K562 (cell line): ENCODE measurements around the gene SLAMF9. TPM values are rescaled to one million over a fixed set of nuclear protein-coding genes. Genes with fewer than 3 reads are reported as not detected.
A peak's percentile ranks its signal among the peaks of the same experiment; 100 is the strongest.

Experiments
- BMI1 ChIP-seq: fragments of 150-350 bp; IDR thresholded peaks from 2 replicates; pipeline ENCODE4 v1.6.1; 2014; ENCODE audit warnings: low read length
- CBX2 ChIP-seq: fragments of 200-600 bp; sonication (generic); IDR thresholded peaks from one replicate; pipeline ENCODE4 v1.6.1; 2012; ENCODE audit warnings: mild to moderate bottlenecking, low read length, inconsistent platforms; ENCODE audit not compliant: insufficient read depth, poor library complexity, severe bottlenecking
- CEBPG ChIP-seq, 3 experiments: fragments of 200-800 bp in 1 of 3; sonication (Bioruptor generic) in 1 of 3; sonication (generic) in 1 of 3; formaldehyde crosslinking in 1 of 3; IDR thresholded peaks in 2 of 3; conservative IDR thresholded peaks in 1 of 3; 2 replicates each; pipeline versions ENCODE4 v1.6.1 to v1.8.0; 2016 to 2022; ENCODE audit warnings: missing compliant biosample characterization in 2 of 3, missing genetic modification characterization in 2 of 3, mild to moderate bottlenecking in 1 of 3, missing genetic modification reagents in 1 of 3
- CTCF ChIP-seq, 3 experiments: IDR thresholded peaks in 2 of 3; conservative IDR thresholded peaks in 1 of 3; 2 replicates each; pipeline ENCODE4 v1.5.1; 2011 to 2012; ENCODE audit warnings: low read length in 3 of 3, mild to moderate bottlenecking in 3 of 3, control low read depth in 2 of 3, improper control_type of control experiment in 1 of 3, inconsistent platforms in 1 of 3, low read depth in 1 of 3, mixed read lengths in 1 of 3, moderate library complexity in 1 of 3; ENCODE audit not compliant: insufficient read depth in 2 of 3
- EGR1 ChIP-seq: fragments of 450-650 bp; conservative IDR thresholded peaks from 2 replicates; pipeline ENCODE4 v1.6.1; 2017; ENCODE audit warnings: mild to moderate bottlenecking
- EP400 ChIP-seq: fragments of 450-650 bp; IDR thresholded peaks from 2 replicates; pipeline ENCODE4 v1.6.1; 2017; ENCODE audit warnings: antibody characterized with exemption, mild to moderate bottlenecking, moderate library complexity
- FOSL1 ChIP-seq: fragments of 200-800 bp; sonication (Bioruptor generic); conservative IDR thresholded peaks from 2 replicates; pipeline ENCODE4 v1.6.1; 2016; ENCODE audit warnings: missing genetic modification characterization, missing compliant biosample characterization
- GABPB1 ChIP-seq: sonication (generic); formaldehyde crosslinking; IDR thresholded peaks from 2 replicates; pipeline ENCODE4 v1.8.0; 2022; ENCODE audit warnings: mild to moderate bottlenecking, missing genetic modification reagents
- MCM2 ChIP-seq: fragments of 450-650 bp; IDR thresholded peaks from 2 replicates; pipeline ENCODE4 v1.6.1; 2017; ENCODE audit warnings: low read depth, mild to moderate bottlenecking
- NFIC ChIP-seq: fragments of 450-650 bp; IDR thresholded peaks from 2 replicates; pipeline ENCODE4 v1.6.1; 2017; ENCODE audit warnings: mild to moderate bottlenecking, inconsistent platforms
- PHF8 ChIP-seq: fragments of 200-600 bp; sonication (generic); IDR thresholded peaks from 2 replicates; pipeline ENCODE4 v1.6.1; 2012; ENCODE audit warnings: mixed run types, mild to moderate bottlenecking, inconsistent platforms, low read length, moderate library complexity, borderline replicate concordance
- RBFOX2 ChIP-seq: fragments of 200-400 bp; formaldehyde crosslinking; IDR thresholded peaks from 2 replicates; pipeline ENCODE4 v1.6.1; 2017; ENCODE audit warnings: low read depth, mild to moderate bottlenecking, low read length, moderate library complexity
- RCOR1 ChIP-seq, 2 experiments: IDR thresholded peaks; 2 replicates each; pipeline ENCODE4 v1.6.1; 2012; ENCODE audit warnings: low read depth in 2 of 2, low read length in 2 of 2, borderline replicate concordance in 1 of 2, improper control_type of control experiment in 1 of 2
- RREB1 ChIP-seq: fragments of 250-450 bp; sonication (Bioruptor Pico); IDR thresholded peaks from 2 replicates; pipeline ENCODE4 v1.4.0; 2020
- SETDB1 ChIP-seq: IDR thresholded peaks from one replicate; pipeline ENCODE4 v1.6.1; 2012; ENCODE audit warnings: low read length, control low read depth, inconsistent platforms
- STAG1 ChIP-seq: sonication (generic); formaldehyde crosslinking; IDR thresholded peaks from 2 replicates; pipeline ENCODE4 v1.5.0; 2020; ENCODE audit warnings: missing genetic modification reagents, borderline replicate concordance
- USF1 ChIP-seq: sonication (generic); formaldehyde crosslinking; IDR thresholded peaks from 2 replicates; pipeline ENCODE4 v1.9.0; 2022; ENCODE audit warnings: mild to moderate bottlenecking, missing genetic modification reagents
- polyA plus RNA-seq, 8 experiments: library from polyadenylated mRNA; depleted of rRNA in 4 of 8; stranded (reverse) in 5 of 8; unstranded in 3 of 8; fragments of >200 nt; fragmentation: Nextera tagmentation in 2 of 8; fragmentation: Illumina TruSeq in 1 of 8; extraction: Ambion mirVana in 2 of 8; extraction: Trizol in 1 of 8; gene quantifications; 2 replicates each; pipeline versions ENCODE4 v1.2.1 to v1.2.3, GENCODE V29; 2011 to 2014; ENCODE audit warnings: inconsistent platforms in 1 of 8, missing spikeins in 1 of 8
- total RNA-seq, 7 experiments: library from RNA; depleted of rRNA in 6 of 7; stranded (reverse); fragments of >200 nt in 6 of 7; fragmentation: Illumina TruSeq in 2 of 7; extraction: Trizol in 2 of 7; gene quantifications; 2 replicates each; pipeline versions ENCODE4 v1.2.1 to v1.2.3, GENCODE V29; 2011 to 2021; ENCODE audit warnings: low replicate concordance in 1 of 7
- TF ChIP-seq, protein P1 (sequence below): sonication (generic); formaldehyde crosslinking; IDR thresholded peaks from 2 replicates; pipeline ENCODE4 v1.9.0; 2022; ENCODE audit warnings: mild to moderate bottlenecking, missing genetic modification reagents

The SLAMF9 gene
- total and polyA plus RNA-seq, 9 of the 15 experiments (the other 6 are each of a cell fraction or from before 2014, with no cell fraction given): 0.13 to 0.21 TPM; not detected in 7

GRCh38 chr1:159945483-159946241 lies 8.4 kb downstream of the SLAMF9 start, which contains the start of gene IGSF9 (continued):
- TF ChIP-seq RREB1: 0 out of 2 replicates have a peak, but pooled peaks have one; percentile 33
- peak; percentile 26; the same call in 1 of the 2 replicates for TF ChIP-seq STAG1 (CRISPR knock-in tag)
- peak; percentile 27; the same call in 1 of the 2 replicates for TF ChIP-seq BMI1
- TF ChIP-seq NFIC: peak; percentile 84
- TF ChIP-seq EGR1: peak; percentile 41
- TF ChIP-seq CBX2: no peak
- peak; percentile 88 for TF ChIP-seq USF1 (CRISPR knock-in tag)
- TF ChIP-seq, protein P1, sequence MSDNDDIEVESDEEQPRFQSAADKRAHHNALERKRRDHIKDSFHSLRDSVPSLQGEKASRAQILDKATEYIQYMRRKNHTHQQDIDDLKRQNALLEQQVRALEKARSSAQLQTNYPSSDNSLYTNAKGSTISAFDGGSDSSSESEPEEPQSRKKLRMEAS (CRISPR knock-in tag): peak; percentile 97
- TF ChIP-seq EP400: peak; percentile 80; the same call in 1 of the 2 replicates
- peak in 1 of 2 experiments; percentile 41; a peak in 1 of 4 replicates for TF ChIP-seq RCOR1 (IDR thresholded peaks at IDR 0.05; ENCODE audit: borderline replicate concordance in 1 of 2, low read depth in 2 of 2, low read length in 2 of 2)
- peak; percentile 70 for TF ChIP-seq GABPB1
- TF ChIP-seq SETDB1: no peak
- peak; percentile 53; the same call in 1 of the 2 replicates for TF ChIP-seq PHF8
- TF ChIP-seq CTCF (IDR thresholded peaks at IDR 0.05 in 2 of 3, conservative IDR thresholded peaks at IDR 0.05 in 1 of 3; ENCODE audit: insufficient read depth in 2 of 3, low read depth in 1 of 3, low read length in 3 of 3): peak; percentile 63 to 78 (median 72)
- TF ChIP-seq RBFOX2: peak; percentile 60
- no peak for TF ChIP-seq FOSL1
- TF ChIP-seq CEBPG (CRISPR knock-in tag; IDR thresholded peaks at IDR 0.05): no peak
- no peak for TF ChIP-seq CEBPG (tag; conservative IDR thresholded peaks at IDR 0.05 in 1 of 2, IDR thresholded peaks at IDR 0.05 in 1 of 2)
- TF ChIP-seq MCM2: no peak
